ENCODE data around the gene POU5F1.
"Not testable (repeated sequence)": the region's sequence is repeated elsewhere in the genome, so short reads cannot be mapped to it uniquely, and the experiment has no call there.

The POU5F1 gene

GRCh38 chr6:31165986-31166385, 4.5 kb downstream of the POU5F1 start:
- DNase-seq (ENCODE audit: low read depth) = no peak
- no peak overlapping the region for H3K4me3 ChIP-seq (ENCODE audit: low read depth, low read length)
- TF ChIP-seq CTCF (IDR thresholded peaks at IDR 0.05; ENCODE audit: insufficient read depth, low read depth, low read length, missing control alignments) = no peak

DNA sequence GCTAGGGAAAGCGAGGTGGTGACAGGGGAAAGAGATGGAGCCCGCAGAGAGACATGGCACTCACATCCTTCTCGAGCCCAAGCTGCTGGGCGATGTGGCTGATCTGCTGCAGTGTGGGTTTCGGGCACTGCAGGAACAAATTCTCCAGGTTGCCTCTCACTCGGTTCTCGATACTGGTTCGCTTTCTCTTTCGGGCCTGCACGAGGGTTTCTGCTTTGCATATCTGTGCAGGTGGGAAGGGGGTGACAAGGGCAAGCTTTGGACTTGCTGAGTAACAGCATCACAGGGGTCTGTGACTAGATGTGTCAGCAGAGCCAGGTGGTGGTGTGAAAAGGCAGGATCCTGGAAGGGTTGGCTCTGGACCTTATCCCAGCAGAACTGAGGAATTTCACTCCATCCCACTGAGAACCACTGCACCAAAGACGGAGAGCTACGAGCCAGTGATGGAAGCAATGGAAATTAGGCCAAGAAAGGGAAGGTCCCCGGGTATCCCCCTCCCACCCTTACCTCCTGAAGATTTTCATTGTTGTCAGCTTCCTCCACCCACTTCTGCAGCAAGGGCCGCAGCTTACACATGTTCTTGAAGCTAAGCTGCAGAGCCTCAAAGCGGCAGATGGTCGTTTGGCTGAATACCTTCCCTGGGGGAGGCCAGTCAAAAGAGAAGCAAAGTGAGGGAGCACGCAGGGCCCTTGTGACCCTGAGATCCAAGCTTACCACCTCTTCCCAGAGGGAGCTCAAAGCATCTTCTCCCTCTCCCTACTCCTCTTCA, 5.2 kb downstream of the POU5F1 start:
- peak; percentile 88 for DNase-seq (ENCODE audit: low read depth)
- peak overlapping the region; percentile 25 for H3K4me3 ChIP-seq (ENCODE audit: low read depth, low read length)

GRCh38 chr6:31164475-31165063, 5.9 kb downstream of the POU5F1 start:
- DNase-seq (ENCODE audit: low read depth) = not testable (repeated sequence)
- H3K4me3 ChIP-seq (ENCODE audit: low read depth, low read length) = peak overlapping the region; percentile 16

DNA sequence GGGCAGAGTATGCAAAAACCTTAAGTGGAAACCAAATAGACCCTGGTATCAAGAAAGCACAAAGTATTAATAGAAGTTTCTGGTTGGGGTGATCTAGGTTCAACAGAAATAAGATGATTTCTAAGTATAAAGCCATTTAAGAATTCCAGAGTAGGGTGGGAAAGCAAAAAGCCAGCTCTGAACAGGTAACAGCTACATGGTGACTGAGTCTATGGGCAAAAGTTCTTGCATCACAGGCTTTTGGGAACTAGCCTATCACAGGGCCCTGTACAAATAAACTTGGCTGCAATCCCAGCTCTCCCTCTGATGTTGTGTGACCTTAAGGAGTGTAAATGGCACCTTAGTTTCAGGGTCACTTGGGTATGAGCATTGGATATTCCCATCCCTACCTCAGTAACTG, 6.6 kb downstream of the POU5F1 start:
- peak overlapping the region; percentile 13; the same call in 1 of the 2 replicates for H3K4me3 ChIP-seq (ENCODE audit: low read depth, low read length)
- peak; percentile 33 for DNase-seq (ENCODE audit: low read depth)
- TF ChIP-seq CTCF (IDR thresholded peaks at IDR 0.05; ENCODE audit: insufficient read depth, low read depth, low read length, missing control alignments) = no peak

DNA sequence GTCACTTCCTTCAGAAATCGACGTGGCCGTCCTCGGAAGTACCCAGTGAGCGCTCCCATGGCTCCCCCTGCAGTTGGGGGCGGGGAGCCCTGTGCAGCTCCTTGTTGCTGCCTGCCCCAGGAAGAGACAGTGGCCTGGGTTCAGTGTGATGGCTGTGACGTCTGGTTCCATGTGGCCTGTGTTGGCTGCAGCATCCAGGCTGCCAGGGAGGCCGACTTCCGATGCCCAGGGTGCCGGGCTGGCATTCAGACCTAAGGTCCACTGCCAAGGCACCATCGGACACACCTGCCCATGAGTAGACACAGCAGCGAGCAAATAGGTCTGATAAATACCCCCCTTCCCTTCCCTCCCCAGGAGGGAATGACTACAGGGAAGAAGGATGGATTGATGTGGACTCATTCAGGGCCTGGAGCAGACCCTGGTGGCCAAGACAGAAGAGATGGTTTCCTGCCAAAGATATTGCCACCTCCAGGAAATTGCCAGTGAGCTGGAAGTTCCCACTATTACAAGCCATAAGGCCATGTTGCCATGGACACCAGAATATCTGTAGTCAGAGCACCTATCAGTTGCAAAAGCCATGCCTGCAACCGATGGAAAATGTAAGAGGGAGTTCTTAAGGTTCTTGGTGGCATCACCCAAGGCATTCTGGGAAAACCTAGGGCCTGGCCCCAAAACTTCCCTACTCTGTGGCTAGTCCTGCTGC, 7.9 kb downstream of the POU5F1 start:
- TF ChIP-seq CTCF (IDR thresholded peaks at IDR 0.05; ENCODE audit: insufficient read depth, low read depth, low read length, missing control alignments) = no peak
- H3K4me3 ChIP-seq (ENCODE audit: low read depth, low read length) = no peak overlapping the region
- no peak for DNase-seq (ENCODE audit: low read depth)

DNA sequence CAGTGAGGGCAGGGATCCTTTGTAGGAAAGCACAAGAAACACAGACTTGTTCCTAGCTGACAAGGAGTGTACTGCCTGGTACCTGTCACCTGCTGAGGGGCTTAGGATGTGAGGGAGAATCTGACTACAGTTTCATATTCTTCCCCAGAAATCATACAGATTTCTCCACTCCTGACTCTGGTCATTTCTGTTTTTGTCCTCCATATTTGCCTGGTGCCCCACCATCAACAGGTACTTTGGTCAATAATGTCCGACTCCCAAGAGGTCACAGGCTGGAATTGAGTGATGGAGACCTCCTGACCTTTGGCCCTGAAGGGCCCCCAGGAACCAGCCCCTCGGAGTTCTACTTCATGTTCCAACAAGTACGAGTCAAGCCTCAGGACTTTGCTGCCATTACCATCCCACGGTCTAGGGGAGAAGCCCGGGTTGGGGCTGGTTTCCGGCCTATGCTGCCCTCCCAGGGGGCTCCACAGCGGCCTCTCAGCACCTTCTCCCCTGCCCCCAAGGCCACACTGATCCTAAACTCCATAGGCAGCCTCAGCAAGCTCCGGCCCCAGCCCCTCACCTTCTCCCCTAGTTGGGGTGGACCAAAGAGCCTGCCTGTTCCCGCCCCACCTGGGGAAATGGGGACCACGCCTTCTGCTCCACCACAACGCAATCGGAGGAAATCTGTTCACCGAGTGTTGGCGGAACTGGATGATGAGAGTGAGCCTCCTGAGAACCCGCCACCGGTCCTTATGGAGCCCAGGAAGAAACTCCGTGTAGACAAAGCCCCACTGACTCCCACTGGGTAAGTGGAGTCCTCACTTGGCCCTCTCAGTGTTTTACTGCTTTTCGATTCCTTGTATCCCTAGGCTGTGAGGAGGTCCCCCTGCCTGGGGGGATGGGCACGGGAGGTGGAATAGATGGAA, 9.0 kb downstream of the POU5F1 start:
- TF ChIP-seq CTCF (IDR thresholded peaks at IDR 0.05; ENCODE audit: insufficient read depth, low read depth, low read length, missing control alignments) = no peak
- H3K4me3 ChIP-seq (ENCODE audit: low read depth, low read length) = no peak overlapping the region
- DNase-seq (ENCODE audit: low read depth) = no peak

DNA sequence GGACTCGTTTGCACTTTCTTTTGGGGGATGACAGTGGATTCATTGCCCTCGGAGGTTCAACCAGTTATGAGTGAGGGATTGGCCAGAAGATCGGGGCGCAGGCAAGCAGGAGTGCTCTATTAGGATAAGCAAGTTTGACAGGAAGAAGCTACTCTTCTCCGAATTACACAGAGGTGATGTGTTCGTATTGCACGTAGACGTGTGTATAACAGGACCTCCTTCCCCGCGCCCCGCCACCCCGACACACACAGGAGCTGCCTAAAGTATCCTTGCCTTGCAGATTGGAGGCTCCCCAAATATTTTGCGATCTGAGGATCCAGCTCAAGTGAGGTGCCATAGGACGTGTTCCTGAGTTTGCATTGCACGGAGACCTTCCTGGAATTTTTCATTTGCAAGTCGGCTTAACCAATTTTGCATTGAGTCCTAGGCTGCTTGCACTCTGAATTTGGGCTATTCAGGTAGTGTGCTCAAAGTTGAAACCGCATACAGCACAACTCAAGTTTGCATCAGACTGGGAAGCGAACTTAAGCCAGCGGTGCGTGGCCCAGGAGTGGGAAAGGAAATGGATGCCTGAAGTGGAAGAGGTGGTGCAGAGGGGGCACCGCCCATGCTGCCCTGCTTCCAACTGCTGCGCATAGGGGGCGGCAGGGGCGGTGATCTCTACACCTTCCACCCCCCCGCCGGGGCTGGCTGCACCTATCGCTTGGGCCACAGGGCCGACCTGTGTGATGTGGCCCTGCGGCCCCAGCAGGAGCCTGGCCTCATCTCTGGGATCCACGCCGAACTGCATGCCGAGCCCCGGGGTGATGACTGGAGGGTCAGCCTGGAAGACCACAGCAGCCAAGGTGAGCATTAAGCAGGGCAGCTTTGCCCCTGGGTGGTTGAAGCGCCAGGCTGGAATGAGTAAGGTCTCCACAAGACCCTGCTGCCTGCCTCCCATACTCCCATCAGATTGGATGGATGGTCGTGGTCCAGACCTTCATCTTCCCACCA, 11.3 kb downstream of the POU5F1 start:
- DNase-seq (ENCODE audit: low read depth) = peak; percentile 63
- TF ChIP-seq CTCF (IDR thresholded peaks at IDR 0.05; ENCODE audit: insufficient read depth, low read depth, low read length, missing control alignments) = no peak

More for the DNA sequence above, 11.3 kb downstream of the POU5F1 start:
- peak overlapping the region; percentile 86 for H3K4me3 ChIP-seq (ENCODE audit: low read depth, low read length)
